NB4 (cell line): ENCODE data around the gene VWA3A.

Experiments
- CTCF ChIP-seq: IDR thresholded peaks from one replicate; pipeline ENCODE4 v1.5.1; 2012; ENCODE audit warnings: low read depth, low read length
- MYC ChIP-seq: IDR thresholded peaks from 2 replicates; pipeline ENCODE4 v1.6.1; 2011; ENCODE audit warnings: low read depth, low read length
- POLR2A ChIP-seq: IDR thresholded peaks from 2 replicates; pipeline ENCODE4 v1.6.1; 2011; ENCODE audit warnings: mild to moderate bottlenecking; ENCODE audit not compliant: insufficient read length; ENCODE audit errors: extremely low read depth
- TF ChIP-seq, protein P1 (sequence below): IDR thresholded peaks from 2 replicates; pipeline ENCODE4 v1.6.1; 2011; ENCODE audit warnings: low read depth, low read length

- no peak for TF ChIP-seq CTCF
- TF ChIP-seq, protein P1, sequence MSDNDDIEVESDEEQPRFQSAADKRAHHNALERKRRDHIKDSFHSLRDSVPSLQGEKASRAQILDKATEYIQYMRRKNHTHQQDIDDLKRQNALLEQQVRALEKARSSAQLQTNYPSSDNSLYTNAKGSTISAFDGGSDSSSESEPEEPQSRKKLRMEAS = no peak
- no peak for TF ChIP-seq POLR2A
- TF ChIP-seq MYC = no peak
These were observed 110.8 kb downstream of the VWA3A start for GRCh38 chr16:22203091-22203490.
